ENCODE data around the gene CIB4.

The CIB4 gene

DNA sequence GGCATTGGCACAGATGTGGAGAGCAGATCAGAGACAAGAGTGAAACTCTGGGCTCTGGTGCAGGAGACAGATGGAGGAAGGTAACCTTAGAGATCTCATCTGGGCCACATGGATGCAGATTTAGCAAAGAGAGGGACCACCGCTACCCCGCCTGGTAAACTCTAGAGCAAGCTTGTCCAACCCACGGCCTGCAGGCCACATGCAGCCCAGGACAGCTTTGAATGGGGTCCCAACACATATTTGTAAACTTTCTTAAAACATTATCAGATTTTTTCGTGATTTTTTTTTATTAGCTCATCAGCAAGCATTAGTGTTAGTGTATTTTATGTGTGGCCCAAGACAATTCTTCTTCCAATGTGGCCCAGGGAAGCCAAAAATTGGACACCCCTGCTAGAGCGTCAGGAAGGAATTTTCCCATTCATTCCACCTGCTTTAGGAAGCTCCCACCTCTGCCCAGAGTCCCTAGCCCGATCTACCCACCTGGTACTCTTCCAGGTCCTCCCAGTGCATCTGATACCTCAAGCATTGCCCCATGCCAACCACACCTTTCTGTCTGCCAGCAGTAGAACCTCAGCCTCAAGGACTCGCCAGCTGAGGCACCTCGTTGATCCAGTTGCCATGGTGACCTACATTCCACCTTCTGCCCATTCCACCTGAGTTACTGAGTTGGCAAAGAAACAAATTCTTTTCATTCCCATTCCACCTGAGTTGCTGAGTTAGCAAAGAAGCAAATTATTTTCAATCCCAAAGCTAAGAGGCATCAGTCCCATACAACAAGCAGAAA lies at the start of gene CIB4:
Gene CIB4, minus strand, starts transcription at position 586 of the 784 bp plus-strand sequence. Its CDS starts 52 bp downstream, at position 534.
- TF ChIP-seq, protein P1, sequence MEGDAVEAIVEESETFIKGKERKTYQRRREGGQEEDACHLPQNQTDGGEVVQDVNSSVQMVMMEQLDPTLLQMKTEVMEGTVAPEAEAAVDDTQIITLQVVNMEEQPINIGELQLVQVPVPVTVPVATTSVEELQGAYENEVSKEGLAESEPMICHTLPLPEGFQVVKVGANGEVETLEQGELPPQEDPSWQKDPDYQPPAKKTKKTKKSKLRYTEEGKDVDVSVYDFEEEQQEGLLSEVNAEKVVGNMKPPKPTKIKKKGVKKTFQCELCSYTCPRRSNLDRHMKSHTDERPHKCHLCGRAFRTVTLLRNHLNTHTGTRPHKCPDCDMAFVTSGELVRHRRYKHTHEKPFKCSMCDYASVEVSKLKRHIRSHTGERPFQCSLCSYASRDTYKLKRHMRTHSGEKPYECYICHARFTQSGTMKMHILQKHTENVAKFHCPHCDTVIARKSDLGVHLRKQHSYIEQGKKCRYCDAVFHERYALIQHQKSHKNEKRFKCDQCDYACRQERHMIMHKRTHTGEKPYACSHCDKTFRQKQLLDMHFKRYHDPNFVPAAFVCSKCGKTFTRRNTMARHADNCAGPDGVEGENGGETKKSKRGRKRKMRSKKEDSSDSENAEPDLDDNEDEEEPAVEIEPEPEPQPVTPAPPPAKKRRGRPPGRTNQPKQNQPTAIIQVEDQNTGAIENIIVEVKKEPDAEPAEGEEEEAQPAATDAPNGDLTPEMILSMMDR (IDR thresholded peaks at IDR 0.05; ENCODE audit: low read depth, low read length) = no peak
- no peak for DNase-seq (ENCODE audit: low read depth in 2 of 2)
- no peak within 1 kb of the TSS for H3K4me3 ChIP-seq (replicated peaks in 1 of 2; ENCODE audit: low read depth in 2 of 2, low read length in 2 of 2)

DNA sequence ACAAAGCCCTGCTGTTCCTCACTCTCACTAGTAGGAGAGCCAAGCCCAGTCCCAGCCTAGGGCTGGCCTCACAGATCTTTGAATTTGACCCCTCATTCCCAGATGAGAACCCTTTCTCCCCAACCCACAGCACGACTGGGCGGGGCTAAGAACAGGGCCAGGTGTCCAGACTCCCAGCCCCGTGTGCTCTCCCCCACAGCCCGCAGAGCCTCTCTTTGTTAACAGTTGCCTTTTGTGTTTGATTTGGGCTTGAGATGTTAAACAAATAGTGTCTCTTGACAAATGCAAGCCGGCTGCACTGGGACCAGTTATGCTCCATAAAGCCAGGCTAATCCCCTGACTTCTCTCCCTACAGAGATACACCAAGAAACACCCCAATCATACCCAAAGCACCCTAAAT lies 46.6 kb upstream of the CIB4 start:
- TF ChIP-seq, protein P1 (IDR thresholded peaks at IDR 0.05; ENCODE audit: low read depth, low read length) = no peak
- no peak for DNase-seq (ENCODE audit: low read depth in 2 of 2)

DNA sequence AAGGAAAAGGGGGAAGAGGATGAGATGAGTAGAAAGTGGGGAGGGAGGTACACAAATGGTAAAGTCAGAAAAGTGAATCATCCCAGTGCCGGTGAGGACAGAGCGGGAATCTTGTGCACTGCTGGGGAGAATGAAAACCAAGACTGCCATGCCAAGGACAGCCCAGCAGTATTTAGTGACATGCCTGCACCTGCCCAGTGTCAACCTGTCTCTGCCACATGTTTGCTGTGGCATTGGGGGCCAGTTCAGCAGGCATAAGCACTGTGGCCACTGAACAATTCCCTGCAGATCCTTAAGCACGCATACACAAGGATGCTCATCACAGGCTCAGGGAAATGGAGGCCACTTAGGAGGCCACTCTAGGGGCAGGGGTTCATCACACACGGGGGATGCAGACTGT lies 46.2 kb upstream of the CIB4 start:
- DNase-seq (ENCODE audit: low read depth in 2 of 2) = no peak
- H3K4me3 ChIP-seq (replicated peaks in 1 of 2; ENCODE audit: low read depth in 2 of 2, low read length in 2 of 2) = no peak overlapping the region
- TF ChIP-seq, protein P1 (IDR thresholded peaks at IDR 0.05; ENCODE audit: low read depth, low read length) = no peak

More for the DNA sequence above, 46.6 kb upstream of the CIB4 start:
- H3K4me3 ChIP-seq (replicated peaks in 1 of 2; ENCODE audit: low read depth in 2 of 2, low read length in 2 of 2) = no peak overlapping the region

DNA sequence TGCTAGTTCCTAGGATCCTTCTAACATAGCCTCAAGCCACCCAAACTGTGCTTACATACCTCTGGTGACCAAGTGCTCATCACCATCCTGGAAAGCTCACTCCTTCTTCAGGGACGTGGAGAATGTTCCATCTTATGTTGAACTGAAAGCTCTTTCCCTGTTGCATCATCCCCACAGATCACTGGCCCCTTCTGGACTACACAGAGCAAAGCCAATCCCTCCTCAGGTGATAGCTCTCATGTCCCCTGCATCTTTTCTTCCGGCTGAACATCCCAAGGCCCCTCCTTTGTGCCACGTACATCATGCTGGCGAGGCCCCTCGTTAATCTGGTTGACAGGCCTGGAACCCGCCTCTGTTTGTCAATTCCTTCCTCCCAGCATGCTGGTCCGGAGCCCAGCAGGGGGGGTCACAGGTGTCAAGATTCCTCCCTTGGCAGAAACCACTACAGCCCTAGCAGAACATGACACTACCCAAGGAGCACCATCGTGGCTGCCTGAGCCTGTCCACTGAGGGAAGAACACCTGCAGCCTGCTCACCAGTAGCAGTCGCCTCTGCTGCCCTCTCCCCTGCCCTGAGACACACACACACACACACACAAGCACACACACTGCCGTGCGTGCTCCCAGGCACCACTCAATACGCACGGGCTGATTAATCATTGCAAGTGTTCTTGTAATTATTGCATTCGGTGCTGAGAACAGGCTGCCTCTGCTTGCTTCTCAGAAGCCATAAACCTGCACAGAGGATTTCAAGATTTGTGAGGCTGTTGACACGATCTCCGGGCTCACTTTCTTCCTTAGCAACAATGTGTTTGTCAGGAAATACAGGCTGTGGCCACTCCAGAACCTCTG lies 45.0 kb upstream of the CIB4 start:
- TF ChIP-seq, protein P1 (IDR thresholded peaks at IDR 0.05; ENCODE audit: low read depth, low read length) = no peak
- DNase-seq (ENCODE audit: low read depth in 2 of 2) = no peak
- no peak overlapping the region for H3K4me3 ChIP-seq (replicated peaks in 1 of 2; ENCODE audit: low read depth in 2 of 2, low read length in 2 of 2)

DNA sequence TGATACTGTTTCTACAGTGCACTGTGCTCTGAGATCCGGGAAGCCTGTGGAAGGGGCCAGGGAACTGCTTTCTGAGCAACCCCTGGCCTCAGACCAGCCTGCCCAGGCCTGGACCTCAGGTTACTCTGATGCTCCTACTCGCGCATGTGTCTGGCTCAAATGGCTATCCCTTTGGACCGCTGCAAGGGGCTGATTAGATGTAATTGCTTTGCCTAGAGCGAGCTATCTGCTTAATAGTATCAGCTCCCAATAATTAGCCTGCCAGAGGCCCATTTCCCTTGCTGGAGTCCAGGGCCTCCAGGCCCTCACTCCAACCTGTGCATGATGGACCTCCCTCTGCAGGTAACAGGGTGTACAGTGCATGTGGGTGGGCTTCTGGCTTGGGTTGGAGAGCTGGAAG lies 44.2 kb upstream of the CIB4 start:
- DNase-seq (ENCODE audit: low read depth in 2 of 2) = no peak
- H3K4me3 ChIP-seq (replicated peaks in 1 of 2; ENCODE audit: low read depth in 2 of 2, low read length in 2 of 2) = no peak overlapping the region
- TF ChIP-seq, protein P1 (IDR thresholded peaks at IDR 0.05; ENCODE audit: low read depth, low read length) = no peak

DNA sequence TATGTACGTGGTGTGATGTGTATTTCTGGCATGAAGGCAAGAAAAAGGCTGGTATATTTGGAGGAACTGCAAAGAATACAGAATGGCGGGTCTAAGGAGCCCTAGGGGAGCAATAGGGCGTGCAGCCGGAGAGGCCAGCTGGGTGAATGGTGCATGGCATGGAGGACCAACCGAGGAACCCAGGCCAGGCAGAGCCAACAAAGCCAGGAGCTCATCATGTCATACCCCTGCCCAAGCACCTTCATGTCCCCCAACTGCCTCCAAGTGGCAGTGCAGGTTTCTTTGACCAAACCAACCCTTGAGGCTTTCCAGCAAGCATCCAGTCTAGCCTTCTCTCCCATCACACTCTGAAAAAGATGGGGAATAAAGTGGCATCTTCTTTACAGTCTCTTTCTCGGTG lies 42.4 kb upstream of the CIB4 start:
- DNase-seq (ENCODE audit: low read depth in 2 of 2) = no peak
- H3K4me3 ChIP-seq (replicated peaks in 1 of 2; ENCODE audit: low read depth in 2 of 2, low read length in 2 of 2) = no peak overlapping the region
- TF ChIP-seq, protein P1 (IDR thresholded peaks at IDR 0.05; ENCODE audit: low read depth, low read length) = no peak
